HG03571 (cell line): Measurements from ENCODE around the gene RFPL3.
"Not testable (repeated sequence)": the region's sequence is repeated elsewhere in the genome, so short reads cannot be mapped to it uniquely, and the experiment has no call there.

Experiments used
- ATAC-seq: cut with Tn5 transposase; IDR thresholded peaks from one replicate; pipeline ENCODE4 v1.9.1; 2021; ENCODE audit not compliant: unreplicated experiment

Gene RFPL3

DNA sequence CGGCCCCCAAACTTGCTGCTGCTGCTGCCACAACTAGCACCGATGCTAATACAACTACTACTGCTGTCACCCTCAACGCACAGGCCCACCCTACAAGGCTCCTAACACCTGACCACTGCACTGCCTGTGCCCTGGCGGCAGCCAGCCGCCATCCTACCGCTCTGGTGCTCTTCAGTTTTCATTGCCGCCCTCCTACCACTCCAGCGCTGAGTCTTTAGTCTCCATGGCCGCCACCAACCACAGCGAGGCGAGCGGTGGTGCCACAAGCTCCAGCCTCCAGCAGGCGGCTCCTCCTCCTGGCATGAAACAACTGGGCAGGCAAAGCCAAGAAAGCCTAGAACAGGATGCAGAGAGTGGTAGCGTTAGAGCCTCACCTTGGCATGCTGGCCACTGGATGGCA, 5.0 kb upstream of the RFPL3 start:
- ATAC-seq, result no peak

- ATAC-seq, result no peak
These were observed 4.4 kb upstream of the RFPL3 start for GRCh38 chr22:32353292-32353691.

DNA sequence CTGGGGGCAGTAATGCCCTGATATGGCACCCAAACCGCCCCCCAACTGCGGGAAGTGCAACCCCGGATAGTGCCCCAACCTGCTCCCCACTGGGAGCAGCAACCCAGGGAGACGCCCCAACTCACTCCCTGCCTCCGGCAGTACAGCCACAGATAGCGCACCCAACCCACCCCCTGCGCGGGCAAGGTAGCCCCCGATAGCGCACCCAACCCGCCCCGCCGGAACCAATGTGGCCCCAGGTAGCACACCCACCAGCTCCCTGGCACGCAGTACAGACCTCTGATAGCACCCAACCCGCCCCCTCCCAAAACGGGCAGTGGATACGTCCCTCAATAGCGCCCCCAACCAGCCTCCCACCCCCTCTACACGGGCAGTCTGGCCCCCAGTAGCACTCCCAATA, 3.8 kb upstream of the RFPL3 start:
- ATAC-seq, result no peak

- no peak for ATAC-seq
These were observed 3.0 kb upstream of the RFPL3 start for GRCh38 chr22:32354360-32355351.

GRCh38 chr22:32355760-32356159, 1.9 kb upstream of the RFPL3 start:
- no peak for ATAC-seq

DNA sequence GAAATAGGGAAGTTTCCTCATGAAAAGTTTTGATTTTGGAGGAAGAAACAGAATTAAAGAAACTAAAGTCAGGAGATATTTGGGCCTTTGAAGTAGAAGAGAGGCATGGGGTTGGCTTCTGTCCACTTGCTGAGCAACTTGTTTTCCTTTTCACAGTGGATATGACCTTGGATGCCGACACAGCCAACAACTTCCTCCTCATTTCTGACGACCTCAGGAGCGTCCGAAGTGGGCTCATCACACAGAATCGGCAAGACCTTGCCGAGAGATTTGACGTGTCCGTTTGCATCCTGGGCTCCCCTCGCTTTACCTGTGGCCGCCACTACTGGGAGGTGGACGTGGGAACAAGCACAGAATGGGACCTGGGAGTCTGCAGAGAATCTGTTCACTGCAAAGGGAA, 2.4 kb downstream of the RFPL3 start:
- not testable (repeated sequence) for ATAC-seq

DNA sequence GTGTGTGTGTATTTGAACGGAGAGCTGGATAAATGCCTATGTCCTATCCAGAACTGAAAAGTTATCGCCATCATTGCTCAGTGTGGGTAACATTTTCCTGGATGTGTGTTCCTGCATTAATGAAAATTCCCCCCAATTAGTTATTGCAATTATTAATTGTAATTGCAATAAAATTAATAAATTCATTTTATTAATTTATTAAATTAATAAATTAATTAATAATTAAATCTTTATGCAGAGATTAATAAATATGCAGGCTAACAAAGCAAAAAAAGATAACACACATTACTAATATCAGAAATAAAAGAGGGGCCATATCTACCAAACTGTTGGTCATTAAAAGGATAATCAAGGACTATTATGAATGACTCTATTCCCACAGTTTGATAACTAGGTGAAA, 3.6 kb downstream of the RFPL3 start:
- ATAC-seq, result no peak

DNA sequence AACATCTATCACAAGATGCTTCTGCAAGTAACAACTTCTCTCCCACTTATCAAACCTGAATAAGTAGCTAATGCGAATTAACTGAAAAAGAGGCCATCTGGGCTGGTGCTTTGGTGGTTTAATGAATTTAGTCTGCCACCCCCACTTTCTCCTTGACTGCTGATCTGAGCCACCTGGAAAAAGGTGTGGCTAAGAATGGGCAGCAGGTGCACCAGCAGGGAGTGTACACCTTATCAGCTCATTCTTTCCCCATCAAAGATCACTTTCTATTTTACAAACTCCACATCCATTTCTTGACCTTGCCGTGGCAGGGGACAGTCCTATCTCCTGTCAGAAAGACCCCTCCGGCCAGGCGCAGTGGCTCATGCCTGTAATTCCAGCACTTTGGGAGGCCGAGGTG, 6.5 kb downstream of the RFPL3 start:
- no peak for ATAC-seq

DNA sequence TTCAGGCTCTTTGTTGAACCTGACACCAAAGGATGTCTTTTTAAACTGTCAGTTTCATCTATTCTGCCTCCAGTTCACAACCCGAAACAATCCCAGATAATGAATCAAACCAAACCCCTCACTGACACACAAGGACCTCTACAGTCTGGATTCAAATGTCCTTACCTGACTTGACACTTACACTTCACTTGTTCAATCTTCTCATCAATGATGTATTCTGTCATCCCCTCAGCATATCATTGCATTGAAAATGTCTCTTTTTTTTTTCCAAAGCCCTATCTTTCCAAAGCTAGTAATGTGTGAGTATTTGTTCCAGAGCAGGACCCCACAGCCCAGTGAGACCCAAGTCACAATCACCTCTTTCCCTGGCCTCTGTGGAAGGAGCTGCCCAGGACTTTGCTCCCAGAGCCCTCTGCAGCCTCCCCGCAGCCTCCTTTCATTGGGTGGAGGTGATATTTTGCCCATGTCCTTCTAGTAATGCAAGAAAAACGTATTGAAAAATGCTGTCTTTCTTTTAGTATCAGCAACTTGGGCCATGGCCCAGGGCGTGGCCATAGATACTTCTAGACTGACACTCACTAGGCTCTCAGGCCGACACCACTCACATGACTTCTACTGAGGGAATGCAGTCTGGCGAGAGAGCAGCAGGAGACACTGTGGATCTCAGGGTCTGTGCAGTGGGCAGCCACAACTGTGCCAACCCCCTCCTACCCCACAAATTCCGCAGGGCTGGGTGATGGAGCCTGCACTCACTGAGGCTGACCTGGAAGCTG, 18.2 kb downstream of the RFPL3 start:
- no peak for ATAC-seq

DNA sequence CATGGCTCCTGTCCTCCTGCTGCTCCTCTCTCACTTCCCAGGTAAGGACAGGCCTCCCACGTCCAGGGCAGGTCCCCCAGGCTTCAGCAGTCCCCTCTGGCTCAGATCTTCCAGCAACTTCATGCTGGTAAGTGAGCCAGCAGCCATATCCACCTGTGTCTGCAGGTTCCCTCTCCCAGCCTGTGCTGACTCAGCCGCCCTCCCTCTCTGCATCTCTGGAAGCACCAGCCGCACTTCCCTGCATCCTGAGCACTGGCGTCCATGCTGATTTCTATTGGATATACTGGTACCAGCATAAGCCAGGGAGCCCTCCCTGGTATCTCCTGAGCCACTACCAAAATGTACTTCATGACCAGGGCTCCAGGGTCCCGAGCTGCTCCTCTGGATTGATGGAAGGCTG, 19.0 kb downstream of the RFPL3 start:
- ATAC-seq, result no peak

DNA sequence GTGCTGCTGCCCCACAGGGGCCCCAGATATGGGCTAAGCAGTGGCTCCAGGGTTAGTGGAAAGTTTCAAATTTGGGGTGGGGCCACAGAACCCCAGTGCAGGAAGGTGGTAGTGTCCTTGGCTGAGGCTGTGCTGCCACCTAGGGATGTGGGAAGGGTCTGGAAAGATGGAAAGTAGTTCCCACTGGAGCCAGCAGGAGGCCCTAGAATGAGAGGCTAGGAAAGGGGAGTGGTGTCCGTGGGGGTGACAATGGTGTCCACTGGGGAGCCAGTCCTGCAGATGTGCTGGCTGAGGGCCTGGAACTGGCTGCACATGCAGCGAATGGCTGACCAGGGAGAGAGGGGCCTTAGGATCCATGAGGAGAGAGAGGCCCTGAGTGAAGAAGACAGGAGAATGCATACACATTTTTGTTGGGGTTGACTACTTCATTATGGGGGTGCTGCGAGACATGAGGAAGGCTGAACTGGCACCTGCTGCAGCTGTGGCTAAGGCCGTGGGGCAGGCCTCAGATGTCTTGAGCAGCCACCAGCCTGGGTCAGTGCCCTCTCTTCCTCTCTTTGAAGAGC, 21.1 kb downstream of the RFPL3 start:
- ATAC-seq, result no peak

DNA sequence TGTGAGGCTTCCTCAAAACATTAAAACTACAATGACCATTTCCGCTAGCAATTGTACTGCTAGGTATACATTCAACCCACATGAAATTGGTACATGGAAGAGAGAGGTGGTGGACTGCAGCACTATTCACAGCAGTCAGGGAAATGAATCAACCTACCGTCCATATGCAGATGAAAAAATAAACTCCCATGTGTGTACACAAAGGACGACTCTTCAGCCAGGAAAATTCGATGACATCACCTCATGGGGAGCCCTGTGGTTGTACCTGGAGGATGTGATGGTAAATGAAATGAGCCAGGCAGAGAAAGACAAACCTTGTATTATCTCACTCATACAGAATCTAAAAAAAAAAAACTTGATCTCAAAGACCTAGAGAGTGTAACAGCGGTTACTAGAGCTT, 23.3 kb downstream of the RFPL3 start:
- no peak for ATAC-seq

- no peak for ATAC-seq
These were observed 28.0 kb downstream of the RFPL3 start for GRCh38 chr22:32385681-32386080.

DNA sequence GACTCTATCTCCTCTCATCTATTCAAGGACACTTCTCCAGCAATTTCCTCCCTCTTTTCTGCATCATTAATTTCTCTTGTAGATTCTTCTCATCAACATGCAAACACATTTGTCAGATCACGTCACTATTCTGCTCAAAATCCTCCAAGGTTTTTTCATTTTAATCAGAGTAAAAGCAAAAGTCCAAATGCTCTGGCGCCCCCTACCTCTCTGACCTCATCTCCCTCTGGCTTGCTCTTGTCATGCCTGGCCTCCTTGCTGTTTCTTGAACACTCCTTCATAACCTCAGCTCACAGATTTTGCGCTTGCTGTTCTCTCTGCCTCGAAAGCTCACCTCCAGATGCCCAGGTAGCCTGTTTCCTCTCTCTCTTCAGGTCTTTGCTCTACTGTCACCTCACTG, 32.0 kb downstream of the RFPL3 start:
- ATAC-seq, result no peak

- ATAC-seq, result no peak
These were observed 37.4 kb downstream of the RFPL3 start for GRCh38 chr22:32395107-32395506.

GRCh38 chr22:32396255-32396654, 38.6 kb downstream of the RFPL3 start:
- no peak for ATAC-seq

GRCh38 chr22:32396746-32397145, 39.1 kb downstream of the RFPL3 start:
- no peak for ATAC-seq

- ATAC-seq, result no peak
These were observed 43.8 kb downstream of the RFPL3 start for GRCh38 chr22:32401486-32401885.

GRCh38 chr22:32404021-32404420, 46.4 kb downstream of the RFPL3 start:
- ATAC-seq, result no peak

- peak; percentile 39 for ATAC-seq
These were observed 49.6 kb downstream of the RFPL3 start for GRCh38 chr22:32407312-32407711.

- no peak for ATAC-seq
These were observed 50.3 kb downstream of the RFPL3 start for GRCh38 chr22:32407936-32408335.

GRCh38 chr22:32409977-32410376, 52.3 kb downstream of the RFPL3 start:
- no peak for ATAC-seq
